A549 (cell line): ENCODE data around the gene DYRK3. TPM values are rescaled to one million over a fixed set of nuclear protein-coding genes. Genes with fewer than 3 reads are reported as not detected.

Experiments used
- ATAC-seq, 2 experiments: fragments of 200-7000 bp in 1 of 2; fragments of >200 bp in 1 of 2; cut with Nextera tagmentation in 1 of 2; cut with Tn5 transposase in 1 of 2; 3 replicates each; pipeline versions ENCODE4 v1.8.0 to v1.9.1; 2018 to 2020; ENCODE audit warnings: mild to moderate bottlenecking in 1 of 2, moderate library complexity in 1 of 2
- CTCF ChIA-PET: fragments of 300-600 bp; sonication (Branson Sonifier 250); formaldehyde crosslinking; extraction: SDS; loops from one replicate; lab custom pipeline; 2021; ENCODE audit warnings: antibody characterized with exemption, inconsistent platforms; lab: Yijun Ruan, JAX
- POLR2A ChIA-PET: fragments of 350-600 bp; formaldehyde crosslinking; extraction: SDS; loops from one replicate; lab custom pipeline; 2021; ENCODE audit warnings: antibody characterized with exemption, inconsistent platforms; lab: Yijun Ruan, JAX
- DNase-seq, 2 experiments: peaks; one replicate each; pipeline versions ENCODE4 v3.0.0 to v3.0.0-alpha.2; 2011 to 2016; ENCODE audit warnings: low read depth in 1 of 2, low spot score in 1 of 2
- FAIRE-seq: peaks from 2 replicates; lab custom pipeline; 2011; peaks lifted over from hg19 to GRCh38; lab: Jason Lieb, UNC
- H3K27ac ChIP-seq, 2 experiments: fragments of >200 bp; sonication (Bioruptor Twin); formaldehyde crosslinking; 3 replicates each; pipeline ENCODE4 v1.5.1; 2016 to 2017
- H3K4me1 ChIP-seq: fragments of >200 bp; sonication (Bioruptor Twin); formaldehyde crosslinking; 3 replicates; pipeline ENCODE4 v1.6.1; 2016
- H3K4me2 ChIP-seq: fragments of >200 bp; sonication (Bioruptor Twin); formaldehyde crosslinking; 3 replicates; pipeline ENCODE4 v1.6.1; 2016
- H3K4me3 ChIP-seq: fragments of >200 bp; sonication (Bioruptor Twin); formaldehyde crosslinking; 3 replicates; pipeline ENCODE4 v1.5.1; 2016
- H3K9me3 ChIP-seq: fragments of >200 bp; sonication (Bioruptor Twin); formaldehyde crosslinking; 3 replicates; pipeline ENCODE4 v1.6.1; 2016
- CTCF ChIP-seq: fragments of >200 bp; sonication (Bioruptor Twin); formaldehyde crosslinking; IDR thresholded peaks from 3 replicates; pipeline ENCODE4 v1.5.1; 2016
- E2F6 ChIP-seq: IDR thresholded peaks from 2 replicates; pipeline ENCODE4 v1.6.1; 2012; ENCODE audit warnings: low read depth, borderline replicate concordance
- EP300 ChIP-seq, 2 experiments: fragments of >200 bp; sonication (Bioruptor Twin); formaldehyde crosslinking; IDR thresholded peaks; 2 replicates in 1 of 2; 3 replicates in 1 of 2; pipeline ENCODE4 v1.6.1; 2016 to 2017
- FOSL2 ChIP-seq, 2 experiments: fragments of 450-650 bp in 1 of 2; fragments of >200 bp in 1 of 2; sonication (Bioruptor Twin) in 1 of 2; formaldehyde crosslinking; IDR thresholded peaks; 2 replicates each; pipeline versions ENCODE4 v1.5.0 to v1.6.1; 2016 to 2020; ENCODE audit warnings: mild to moderate bottlenecking in 1 of 2, moderate library complexity in 1 of 2
- GATA3 ChIP-seq: IDR thresholded peaks from 2 replicates; pipeline ENCODE4 v1.6.1; 2012; ENCODE audit warnings: borderline replicate concordance
- HDAC2 ChIP-seq: fragments of 200-600 bp; sonication (generic); IDR thresholded peaks from 2 replicates; pipeline ENCODE4 v1.6.1; 2016
- HEYL ChIP-seq: fragments of 250-450 bp; sonication (Bioruptor Pico); IDR thresholded peaks from 2 replicates; pipeline ENCODE4 v1.8.0; 2021; ENCODE audit warnings: mild to moderate bottlenecking, moderate library complexity
- HOXA7 ChIP-seq: fragments of 250-450 bp; sonication (Bioruptor Pico); IDR thresholded peaks from 2 replicates; pipeline ENCODE4 v1.5.0; 2020; ENCODE audit warnings: mild to moderate bottlenecking, moderate library complexity
- NPAS2 ChIP-seq: fragments of 250-450 bp; sonication (Bioruptor Pico); IDR thresholded peaks from 2 replicates; pipeline ENCODE4 v1.8.0; 2022; ENCODE audit warnings: mild to moderate bottlenecking, moderate library complexity, borderline replicate concordance
- RARB ChIP-seq: fragments of 250-450 bp; sonication (Bioruptor Pico); IDR thresholded peaks from 2 replicates; pipeline ENCODE4 v1.8.0; 2021; ENCODE audit warnings: mild to moderate bottlenecking, moderate library complexity
- SMC3 ChIP-seq: fragments of >200 bp; sonication (Bioruptor Twin); formaldehyde crosslinking; IDR thresholded peaks from 3 replicates; pipeline ENCODE4 v1.6.1; 2018; ENCODE audit warnings: inconsistent platforms
- TFCP2L1 ChIP-seq: fragments of 250-450 bp; sonication (Bioruptor Pico); IDR thresholded peaks from 2 replicates; pipeline ENCODE4 v1.5.0; 2021; ENCODE audit warnings: mild to moderate bottlenecking
- ZFP36 ChIP-seq: fragments of 450-650 bp; IDR thresholded peaks from 2 replicates; pipeline ENCODE4 v1.6.1; 2014; ENCODE audit warnings: borderline replicate concordance; ENCODE audit not compliant: partially characterized antibody
- WGBS: methylation state at CpG from one replicate; pipeline ENCODE4 v1.1.6; 2017; ENCODE audit errors: missing lambda C conversion rate; 5-methylcytosine and 5-hydroxymethylcytosine counted together
- polyA plus RNA-seq, 4 experiments: library from polyadenylated mRNA; depleted of rRNA in 3 of 4; stranded (reverse); fragments of >200 nt; fragmentation: RNase III in 1 of 4; extraction: RNeasy Plus Mini Kit Qiagen cat#74134 plus additional on column Dnase treatment in 1 of 4; gene quantifications; 2 replicates in 3 of 4; 3 replicates in 1 of 4; pipeline ENCODE4 v1.2.3, GENCODE V29; 2011 to 2017
- TF ChIP-seq, protein P1 (sequence below): fragments of 450-650 bp; IDR thresholded peaks from 2 replicates; pipeline ENCODE4 v1.6.1; 2014; ENCODE audit warnings: antibody characterized with exemption
- TF ChIP-seq, protein P2 (sequence below): fragments of 200-600 bp; sonication (generic); IDR thresholded peaks from 2 replicates; pipeline ENCODE4 v1.6.1; 2016; ENCODE audit warnings: antibody characterized with exemption, mild to moderate bottlenecking, moderate library complexity
- TF ChIP-seq, protein P3 (sequence below): fragments of 250-450 bp; sonication (Bioruptor Pico); IDR thresholded peaks from 2 replicates; pipeline ENCODE4 v1.5.0; 2020; ENCODE audit warnings: low read depth, mild to moderate bottlenecking, moderate library complexity
- TF ChIP-seq, protein P4 (sequence below): fragments of >200 bp; sonication (Bioruptor Twin); formaldehyde crosslinking; IDR thresholded peaks from 3 replicates; pipeline ENCODE4 v1.6.1; 2016

The DYRK3 gene
- polyA plus RNA-seq, 2 of the 4 experiments (the other 2 are of a cell fraction): 7.3 to 8.7 TPM

- TF ChIP-seq EP300 (IDR thresholded peaks at IDR 0.05): no peak
- no peak for TF ChIP-seq HEYL (CRISPR knock-in tag)
- no peak for TF ChIP-seq CTCF
- TF ChIP-seq NPAS2 (CRISPR knock-in tag): no peak
- TF ChIP-seq, protein P1, sequence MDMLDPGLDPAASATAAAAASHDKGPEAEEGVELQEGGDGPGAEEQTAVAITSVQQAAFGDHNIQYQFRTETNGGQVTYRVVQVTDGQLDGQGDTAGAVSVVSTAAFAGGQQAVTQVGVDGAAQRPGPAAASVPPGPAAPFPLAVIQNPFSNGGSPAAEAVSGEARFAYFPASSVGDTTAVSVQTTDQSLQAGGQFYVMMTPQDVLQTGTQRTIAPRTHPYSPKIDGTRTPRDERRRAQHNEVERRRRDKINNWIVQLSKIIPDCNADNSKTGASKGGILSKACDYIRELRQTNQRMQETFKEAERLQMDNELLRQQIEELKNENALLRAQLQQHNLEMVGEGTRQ: no peak
- TF ChIP-seq SMC3: no peak
- TF ChIP-seq HDAC2: no peak
- no peak for TF ChIP-seq TFCP2L1
- no peak for TF ChIP-seq FOSL2 (IDR thresholded peaks at IDR 0.05)
- no peak for TF ChIP-seq FOSL2 (CRISPR knock-in tag; IDR thresholded peaks at IDR 0.05)
- TF ChIP-seq RARB: no peak
- TF ChIP-seq E2F6: no peak
- TF ChIP-seq, protein P2, sequence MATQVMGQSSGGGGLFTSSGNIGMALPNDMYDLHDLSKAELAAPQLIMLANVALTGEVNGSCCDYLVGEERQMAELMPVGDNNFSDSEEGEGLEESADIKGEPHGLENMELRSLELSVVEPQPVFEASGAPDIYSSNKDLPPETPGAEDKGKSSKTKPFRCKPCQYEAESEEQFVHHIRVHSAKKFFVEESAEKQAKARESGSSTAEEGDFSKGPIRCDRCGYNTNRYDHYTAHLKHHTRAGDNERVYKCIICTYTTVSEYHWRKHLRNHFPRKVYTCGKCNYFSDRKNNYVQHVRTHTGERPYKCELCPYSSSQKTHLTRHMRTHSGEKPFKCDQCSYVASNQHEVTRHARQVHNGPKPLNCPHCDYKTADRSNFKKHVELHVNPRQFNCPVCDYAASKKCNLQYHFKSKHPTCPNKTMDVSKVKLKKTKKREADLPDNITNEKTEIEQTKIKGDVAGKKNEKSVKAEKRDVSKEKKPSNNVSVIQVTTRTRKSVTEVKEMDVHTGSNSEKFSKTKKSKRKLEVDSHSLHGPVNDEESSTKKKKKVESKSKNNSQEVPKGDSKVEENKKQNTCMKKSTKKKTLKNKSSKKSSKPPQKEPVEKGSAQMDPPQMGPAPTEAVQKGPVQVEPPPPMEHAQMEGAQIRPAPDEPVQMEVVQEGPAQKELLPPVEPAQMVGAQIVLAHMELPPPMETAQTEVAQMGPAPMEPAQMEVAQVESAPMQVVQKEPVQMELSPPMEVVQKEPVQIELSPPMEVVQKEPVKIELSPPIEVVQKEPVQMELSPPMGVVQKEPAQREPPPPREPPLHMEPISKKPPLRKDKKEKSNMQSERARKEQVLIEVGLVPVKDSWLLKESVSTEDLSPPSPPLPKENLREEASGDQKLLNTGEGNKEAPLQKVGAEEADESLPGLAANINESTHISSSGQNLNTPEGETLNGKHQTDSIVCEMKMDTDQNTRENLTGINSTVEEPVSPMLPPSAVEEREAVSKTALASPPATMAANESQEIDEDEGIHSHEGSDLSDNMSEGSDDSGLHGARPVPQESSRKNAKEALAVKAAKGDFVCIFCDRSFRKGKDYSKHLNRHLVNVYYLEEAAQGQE: no peak
- TF ChIP-seq ZFP36: no peak
- no peak for TF ChIP-seq GATA3
- TF ChIP-seq HOXA7 (CRISPR knock-in tag): no peak
- TF ChIP-seq, protein P3, sequence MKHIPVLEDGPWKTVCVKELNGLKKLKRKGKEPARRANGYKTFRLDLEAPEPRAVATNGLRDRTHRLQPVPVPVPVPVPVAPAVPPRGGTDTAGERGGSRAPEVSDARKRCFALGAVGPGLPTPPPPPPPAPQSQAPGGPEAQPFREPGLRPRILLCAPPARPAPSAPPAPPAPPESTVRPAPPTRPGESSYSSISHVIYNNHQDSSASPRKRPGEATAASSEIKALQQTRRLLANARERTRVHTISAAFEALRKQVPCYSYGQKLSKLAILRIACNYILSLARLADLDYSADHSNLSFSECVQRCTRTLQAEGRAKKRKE: no peak
- Histone ChIP-seq H3K4me1 (peaks cover 29% of the 10 kb centered on the region), H3K4me3 (no peak overlapping the region), H3K4me2 (no peak overlapping the region), H3K27ac (no peak overlapping the region), H3K9me3 (no peaks in the 10 kb centered on the region)
- ATAC-seq: no peak
- FAIRE-seq: no peak
- 75% methylated on average over 2 of the region's 2 CpGs for WGBS
- no peak for DNase-seq
- ChIA-PET CTCF (interaction anchor here (1.3 to 6.6 kb wide), 4 partner anchors 11 to 46 kb away, joined by 3 to 97 read pairs (median 6); no protein-coding TSS in a partner anchor), POLR2A (no interaction called here)
Measured at GRCh38 chr1:206676499-206676898, 41.2 kb downstream of the DYRK3 start.

GRCh38 chr1:206678490-206678889, 43.2 kb downstream of the DYRK3 start:
- H3K4me2 ChIP-seq: no peak overlapping the region
- no peak overlapping the region for H3K4me3 ChIP-seq
- TF ChIP-seq, protein P4, sequence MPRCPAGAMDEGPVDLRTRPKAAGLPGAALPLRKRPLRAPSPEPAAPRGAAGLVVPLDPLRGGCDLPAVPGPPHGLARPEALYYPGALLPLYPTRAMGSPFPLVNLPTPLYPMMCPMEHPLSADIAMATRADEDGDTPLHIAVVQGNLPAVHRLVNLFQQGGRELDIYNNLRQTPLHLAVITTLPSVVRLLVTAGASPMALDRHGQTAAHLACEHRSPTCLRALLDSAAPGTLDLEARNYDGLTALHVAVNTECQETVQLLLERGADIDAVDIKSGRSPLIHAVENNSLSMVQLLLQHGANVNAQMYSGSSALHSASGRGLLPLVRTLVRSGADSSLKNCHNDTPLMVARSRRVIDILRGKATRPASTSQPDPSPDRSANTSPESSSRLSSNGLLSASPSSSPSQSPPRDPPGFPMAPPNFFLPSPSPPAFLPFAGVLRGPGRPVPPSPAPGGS: no peak
- TF ChIP-seq, all 56 proteins: peak for 0
- Histone ChIP-seq H3K27ac (no peak overlapping the region), H3K9me3 (no peaks in the 10 kb centered on the region), H3K4me1 (peaks cover 16% of the 10 kb centered on the region)
- ATAC-seq (no peak), FAIRE-seq (no peak), DNase-seq (no peak)
- CTCF ChIA-PET: interaction anchor here (1.2 to 2.0 kb wide), 3 partner anchors 12 to 15 kb away, joined by 3 to 7 read pairs (median 4); no protein-coding TSS in a partner anchor
- 33% methylated on average over 3 of the region's 3 CpGs for WGBS
- POLR2A ChIA-PET: no interaction called here
